ENCODE measurements around the gene TTC39A.

DNA sequence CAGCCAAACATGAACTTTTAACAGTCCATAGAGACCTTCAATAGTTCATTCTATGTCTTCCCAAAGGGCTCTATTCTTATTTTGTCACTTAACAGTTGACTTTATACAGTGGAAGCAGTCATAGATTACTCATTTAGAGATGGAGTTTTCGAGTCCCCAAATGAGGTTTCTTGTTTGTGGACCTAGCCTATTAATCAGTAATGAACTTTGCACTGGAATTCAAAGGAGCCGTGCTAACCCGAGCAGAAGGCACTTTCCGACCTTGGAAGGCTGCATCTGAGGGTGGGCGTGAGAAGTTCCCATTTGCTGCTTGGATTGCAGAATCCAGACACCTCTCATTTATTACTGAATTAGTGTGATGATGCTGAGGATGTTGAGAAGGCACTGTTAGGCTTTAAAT, 46.4 kb downstream of the TTC39A start:
- TF ChIP-seq, protein P1, sequence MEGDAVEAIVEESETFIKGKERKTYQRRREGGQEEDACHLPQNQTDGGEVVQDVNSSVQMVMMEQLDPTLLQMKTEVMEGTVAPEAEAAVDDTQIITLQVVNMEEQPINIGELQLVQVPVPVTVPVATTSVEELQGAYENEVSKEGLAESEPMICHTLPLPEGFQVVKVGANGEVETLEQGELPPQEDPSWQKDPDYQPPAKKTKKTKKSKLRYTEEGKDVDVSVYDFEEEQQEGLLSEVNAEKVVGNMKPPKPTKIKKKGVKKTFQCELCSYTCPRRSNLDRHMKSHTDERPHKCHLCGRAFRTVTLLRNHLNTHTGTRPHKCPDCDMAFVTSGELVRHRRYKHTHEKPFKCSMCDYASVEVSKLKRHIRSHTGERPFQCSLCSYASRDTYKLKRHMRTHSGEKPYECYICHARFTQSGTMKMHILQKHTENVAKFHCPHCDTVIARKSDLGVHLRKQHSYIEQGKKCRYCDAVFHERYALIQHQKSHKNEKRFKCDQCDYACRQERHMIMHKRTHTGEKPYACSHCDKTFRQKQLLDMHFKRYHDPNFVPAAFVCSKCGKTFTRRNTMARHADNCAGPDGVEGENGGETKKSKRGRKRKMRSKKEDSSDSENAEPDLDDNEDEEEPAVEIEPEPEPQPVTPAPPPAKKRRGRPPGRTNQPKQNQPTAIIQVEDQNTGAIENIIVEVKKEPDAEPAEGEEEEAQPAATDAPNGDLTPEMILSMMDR (IDR thresholded peaks at IDR 0.05), result no peak
- TF ChIP-seq POLR2A (IDR thresholded peaks at IDR 0.05), result no peak
